GM23338 (cell line): ENCODE measurements around the gene CAPG. TPM values are rescaled to one million over a fixed set of nuclear protein-coding genes. Genes with fewer than 3 reads are reported as not detected.

Experiments
- ATAC-seq: fragments of 200-7000 bp; cut with Tn5 transposase; 3 replicates; pipeline ENCODE4 v1.9.1; 2020
- DNase-seq: peaks from one replicate; pipeline ENCODE4 v3.0.0-alpha.2; 2015; ENCODE audit warnings: low spot score
- H2AFZ ChIP-seq: fragments of 200-600 bp; sonication (generic); 2 replicates; pipeline ENCODE4 v1.8.0; 2016; ENCODE audit warnings: antibody characterized with exemption, mild to moderate bottlenecking, moderate library complexity
- H3F3A ChIP-seq: fragments of 200-600 bp; sonication (generic); replicated peaks from 2 replicates; pipeline ENCODE4 v1.8.0; 2017; ENCODE audit warnings: antibody characterized with exemption, mixed run types, low read depth
- H3K27ac ChIP-seq: fragments of 200-600 bp; sonication (generic); 2 replicates; pipeline ENCODE4 v1.6.1; 2016; ENCODE audit warnings: low read depth
- H3K27me3 ChIP-seq: fragments of 200-600 bp; sonication (generic); 2 replicates; pipeline ENCODE4 v1.8.0; 2016; ENCODE audit warnings: mild to moderate bottlenecking, mixed run types, moderate library complexity; ENCODE audit not compliant: insufficient read depth
- H3K36me3 ChIP-seq: fragments of 200-600 bp; sonication (generic); 2 replicates; pipeline ENCODE4 v1.8.0; 2016; ENCODE audit warnings: mild to moderate bottlenecking; ENCODE audit not compliant: insufficient read depth
- H3K4me1 ChIP-seq: fragments of 200-600 bp; sonication (generic); 2 replicates; pipeline ENCODE4 v1.8.0; 2016; ENCODE audit warnings: mild to moderate bottlenecking, moderate library complexity; ENCODE audit not compliant: insufficient read depth
- H3K4me2 ChIP-seq: fragments of 200-600 bp; sonication (generic); 2 replicates; pipeline ENCODE4 v1.7.1; 2017; ENCODE audit warnings: mixed run types
- H3K4me3 ChIP-seq: fragments of 200-600 bp; sonication (generic); 2 replicates; pipeline ENCODE4 v1.6.1; 2016; ENCODE audit warnings: mixed run types
- H3K79me2 ChIP-seq: fragments of 200-600 bp; sonication (generic); replicated peaks from 2 replicates; pipeline ENCODE4 v1.8.0; 2017; ENCODE audit warnings: mild to moderate bottlenecking; ENCODE audit not compliant: insufficient read depth
- H3K9me2 ChIP-seq: fragments of 200-600 bp; sonication (generic); 2 replicates; pipeline ENCODE4 v1.8.0; 2017; ENCODE audit not compliant: insufficient read depth
- H4K20me1 ChIP-seq: fragments of 200-600 bp; sonication (generic); replicated peaks from 2 replicates; pipeline ENCODE4 v1.8.0; 2017; ENCODE audit warnings: mild to moderate bottlenecking; ENCODE audit not compliant: insufficient read depth
- H3K27ac Mint-ChIP-seq: 2 replicates; pipeline ENCODE4 v1.8.0; 2020; ENCODE audit warnings: inconsistent platforms, mild to moderate bottlenecking, moderate library complexity, mixed read lengths
- H3K27me3 Mint-ChIP-seq: 3 replicates; pipeline ENCODE4 v1.8.0; 2022; ENCODE audit warnings: low read depth, mild to moderate bottlenecking, moderate library complexity, mixed read lengths, inconsistent platforms; ENCODE audit not compliant: insufficient read depth, poor library complexity
- H3K36me3 Mint-ChIP-seq: 3 replicates; pipeline ENCODE4 v1.8.0; 2021; ENCODE audit warnings: low read depth, mild to moderate bottlenecking, inconsistent platforms, moderate library complexity, mixed read lengths
- H3K4me1 Mint-ChIP-seq: 3 replicates; pipeline ENCODE4 v1.8.0; 2020; ENCODE audit warnings: mild to moderate bottlenecking, inconsistent platforms, mixed read lengths
- H3K4me3 Mint-ChIP-seq: 3 replicates; pipeline ENCODE4 v1.8.0; 2021; ENCODE audit warnings: moderate library complexity, mild to moderate bottlenecking, inconsistent platforms, mixed read lengths
- H3K9me3 Mint-ChIP-seq: 3 replicates; pipeline ENCODE4 v1.8.0; 2020; ENCODE audit warnings: moderate library complexity, mild to moderate bottlenecking, inconsistent platforms, mixed read lengths
- CREB1 ChIP-seq: fragments of 250-450 bp; sonication (Bioruptor Pico); IDR thresholded peaks from 2 replicates; pipeline ENCODE4 v1.5.0; 2020; ENCODE audit warnings: low read depth, mild to moderate bottlenecking, moderate library complexity
- CTCF ChIP-seq, 2 experiments: fragments of 200-600 bp in 1 of 2; sonication (generic) in 1 of 2; conservative IDR thresholded peaks; 2 replicates each; pipeline versions ENCODE4 v1.5.1 to v1.6.1; 2016 to 2017; ENCODE audit warnings: antibody characterized with exemption in 2 of 2, low read depth in 2 of 2, mild to moderate bottlenecking in 2 of 2, moderate library complexity in 1 of 2
- ETS1 ChIP-seq: IDR thresholded peaks from 2 replicates; pipeline ENCODE4 v1.6.1; 2016; ENCODE audit warnings: antibody characterized with exemption
- EZH2 ChIP-seq: fragments of 200-600 bp; sonication (generic); IDR thresholded peaks from one replicate; pipeline ENCODE4 v1.8.0; 2017; ENCODE audit warnings: antibody characterized with exemption, mild to moderate bottlenecking, low read depth; ENCODE audit not compliant: unreplicated experiment
- EZH2phosphoT487 ChIP-seq: fragments of 200-600 bp; sonication (generic); IDR thresholded peaks from one replicate; pipeline ENCODE4 v1.8.1; 2018; ENCODE audit warnings: antibody characterized with exemption; ENCODE audit not compliant: unreplicated experiment
- JUNB ChIP-seq: IDR thresholded peaks from one replicate; pipeline ENCODE4 v1.6.1; 2016; ENCODE audit warnings: antibody characterized with exemption; ENCODE audit not compliant: unreplicated experiment
- NANOG ChIP-seq: IDR thresholded peaks from 2 replicates; pipeline ENCODE4 v1.6.1; 2016; ENCODE audit warnings: antibody characterized with exemption, borderline replicate concordance
- POLR2AphosphoS5 ChIP-seq: IDR thresholded peaks from 2 replicates; pipeline ENCODE4 v1.6.1; 2016; ENCODE audit warnings: antibody characterized with exemption, low read depth
- REST ChIP-seq: IDR thresholded peaks from one replicate; pipeline ENCODE4 v1.6.1; 2018; ENCODE audit warnings: antibody characterized with exemption; ENCODE audit not compliant: unreplicated experiment
- STAT1 ChIP-seq: IDR thresholded peaks from one replicate; pipeline ENCODE4 v1.6.1; 2016; ENCODE audit warnings: antibody characterized with exemption; ENCODE audit not compliant: unreplicated experiment
- ZNF114 ChIP-seq: fragments of 250-450 bp; sonication (Bioruptor Pico); IDR thresholded peaks from 2 replicates; pipeline ENCODE4 v1.5.0; 2020; ENCODE audit warnings: mild to moderate bottlenecking, moderate library complexity
- ZNF331 ChIP-seq: fragments of 250-450 bp; sonication (Bioruptor Pico); IDR thresholded peaks from 2 replicates; pipeline ENCODE4 v1.5.0; 2020; ENCODE audit warnings: low read depth, mild to moderate bottlenecking, moderate library complexity
- ZNF462 ChIP-seq: fragments of 250-450 bp; sonication (Bioruptor Pico); IDR thresholded peaks from 2 replicates; pipeline ENCODE4 v1.5.0; 2020; ENCODE audit warnings: mild to moderate bottlenecking, moderate library complexity
- polyA plus RNA-seq: library from polyadenylated mRNA; unstranded; fragments of >200 nt; fragmentation: Nextera tagmentation; extraction: Ambion mirVana; gene quantifications from 2 replicates; pipeline ENCODE4 v1.2.1, GENCODE V29; 2016
- total RNA-seq: library from RNA; depleted of rRNA; stranded (reverse); fragments of >200 nt; shearing (Covaris generic); gene quantifications from 2 replicates; pipeline ENCODE4 v1.2.3, GENCODE V29; 2014

The CAPG gene
- total and polyA plus RNA-seq, 2 experiments from 2014 or later: 88.7 to 104 TPM

GRCh38 chr2:85439986-85440385, 29.8 kb upstream of the CAPG start:
- H3K4me1 Mint-ChIP-seq: peaks cover 22% of the 10 kb centered on the region

More at GRCh38 chr2:85439986-85440385, 29.8 kb upstream of the CAPG start:
- Histone ChIP-seq H3K79me2 (no peaks in the 10 kb centered on the region), H2AFZ (no peak overlapping the region), H3F3A (peaks cover 9% of the 10 kb centered on the region), H3K36me3 (no peaks in the 10 kb centered on the region), H4K20me1 (no peaks in the 10 kb centered on the region), H3K4me1 (peaks cover 21% of the 10 kb centered on the region), H3K27ac (no peak overlapping the region), H3K9me2 (no peaks in the 10 kb centered on the region), H3K27me3 (no peaks in the 10 kb centered on the region), H3K4me2 (no peak overlapping the region), H3K4me3 (no peak overlapping the region)
- no peaks in the 10 kb centered on the region; the same call in 2 of the 3 replicates for H3K9me3 Mint-ChIP-seq
- ATAC-seq (no peak), DNase-seq (no peak)
- H3K27me3 Mint-ChIP-seq: peaks cover 20% of the 10 kb centered on the region
- TF ChIP-seq CREB1 (CRISPR knock-in tag) (no peak), EZH2 (no peak), ETS1 (no peak), NANOG (no peak), ZNF462 (no peak), CTCF (conservative IDR thresholded peaks at IDR 0.05; ENCODE audit: low read depth in 2 of 2) (no peak), EZH2phosphoT487 (no peak), POLR2AphosphoS5 (no peak), JUNB (no peak), ZNF331 (no peak), REST (no peak), ZNF114 (CRISPR knock-in tag) (no peak), STAT1 (no peak)
- no peak overlapping the region for H3K27ac Mint-ChIP-seq
- no peaks in the 10 kb centered on the region for H3K36me3 Mint-ChIP-seq
- H3K4me3 Mint-ChIP-seq: no peak overlapping the region
